ENCODE data around the gene DPYD.

Gene DPYD

DNA sequence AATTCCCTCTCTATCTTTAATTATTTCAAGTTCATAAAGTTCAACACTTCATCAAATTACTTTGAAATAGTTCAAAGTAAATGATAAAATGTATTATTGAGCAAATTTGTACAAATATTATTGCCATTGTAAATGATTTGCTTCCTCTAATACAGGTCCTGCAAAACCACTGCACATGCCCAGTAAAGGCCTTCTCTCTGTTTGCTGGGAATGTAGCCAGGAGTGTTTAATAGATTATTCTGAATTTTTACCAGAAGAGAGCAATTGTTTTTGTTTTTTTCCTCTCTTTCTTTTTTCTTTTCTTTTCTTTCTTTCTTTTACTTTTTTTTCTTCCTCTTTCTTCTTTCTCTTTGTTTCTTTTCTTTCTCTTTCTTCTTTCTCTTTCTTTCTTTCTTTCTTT is 713.0 kb downstream of the DPYD start:
- no peaks in the 10 kb centered on the region for H3K36me3 ChIP-seq (ENCODE audit: insufficient read depth, low read length)
- H3K4me2 ChIP-seq (ENCODE audit: low read depth, low read length, poor library complexity, severe bottlenecking), result no peak overlapping the region
- no peaks in the 10 kb centered on the region for H3K79me2 ChIP-seq (ENCODE audit: insufficient read depth, low read length)
- no peaks in the 10 kb centered on the region for H3K27me3 ChIP-seq (ENCODE audit: insufficient read depth, low read length, poor library complexity, severe bottlenecking)
- no peak overlapping the region for H2AFZ ChIP-seq (ENCODE audit: low read length)
- no peaks in the 10 kb centered on the region for H4K20me1 ChIP-seq (ENCODE audit: insufficient read depth, low read length, poor library complexity, severe bottlenecking)
- no peak for TF ChIP-seq EZH2phosphoT487 (IDR thresholded peaks at IDR 0.05; ENCODE audit: borderline replicate concordance)
- TF ChIP-seq, protein P1, sequence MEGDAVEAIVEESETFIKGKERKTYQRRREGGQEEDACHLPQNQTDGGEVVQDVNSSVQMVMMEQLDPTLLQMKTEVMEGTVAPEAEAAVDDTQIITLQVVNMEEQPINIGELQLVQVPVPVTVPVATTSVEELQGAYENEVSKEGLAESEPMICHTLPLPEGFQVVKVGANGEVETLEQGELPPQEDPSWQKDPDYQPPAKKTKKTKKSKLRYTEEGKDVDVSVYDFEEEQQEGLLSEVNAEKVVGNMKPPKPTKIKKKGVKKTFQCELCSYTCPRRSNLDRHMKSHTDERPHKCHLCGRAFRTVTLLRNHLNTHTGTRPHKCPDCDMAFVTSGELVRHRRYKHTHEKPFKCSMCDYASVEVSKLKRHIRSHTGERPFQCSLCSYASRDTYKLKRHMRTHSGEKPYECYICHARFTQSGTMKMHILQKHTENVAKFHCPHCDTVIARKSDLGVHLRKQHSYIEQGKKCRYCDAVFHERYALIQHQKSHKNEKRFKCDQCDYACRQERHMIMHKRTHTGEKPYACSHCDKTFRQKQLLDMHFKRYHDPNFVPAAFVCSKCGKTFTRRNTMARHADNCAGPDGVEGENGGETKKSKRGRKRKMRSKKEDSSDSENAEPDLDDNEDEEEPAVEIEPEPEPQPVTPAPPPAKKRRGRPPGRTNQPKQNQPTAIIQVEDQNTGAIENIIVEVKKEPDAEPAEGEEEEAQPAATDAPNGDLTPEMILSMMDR (conservative IDR thresholded peaks at IDR 0.05; ENCODE audit: low read length), result no peak
- no peaks in the 10 kb centered on the region for H3K4me1 ChIP-seq (ENCODE audit: insufficient read depth, low read length, poor library complexity, severe bottlenecking)
- no peaks in the 10 kb centered on the region for H3K9me2 ChIP-seq (replicated peaks; ENCODE audit: low read depth, low read length)
- no peaks in the 10 kb centered on the region for H3K9me3 ChIP-seq (ENCODE audit: insufficient read depth, low read depth, low read length)
- no peak overlapping the region for H3K9ac ChIP-seq (ENCODE audit: low read depth, low read length, poor library complexity, severe bottlenecking)
- H3K4me3 ChIP-seq (ENCODE audit: low read length, poor library complexity, severe bottlenecking), result no peak overlapping the region
- H3F3A ChIP-seq (ENCODE audit: low read depth), result no peaks in the 10 kb centered on the region

DNA sequence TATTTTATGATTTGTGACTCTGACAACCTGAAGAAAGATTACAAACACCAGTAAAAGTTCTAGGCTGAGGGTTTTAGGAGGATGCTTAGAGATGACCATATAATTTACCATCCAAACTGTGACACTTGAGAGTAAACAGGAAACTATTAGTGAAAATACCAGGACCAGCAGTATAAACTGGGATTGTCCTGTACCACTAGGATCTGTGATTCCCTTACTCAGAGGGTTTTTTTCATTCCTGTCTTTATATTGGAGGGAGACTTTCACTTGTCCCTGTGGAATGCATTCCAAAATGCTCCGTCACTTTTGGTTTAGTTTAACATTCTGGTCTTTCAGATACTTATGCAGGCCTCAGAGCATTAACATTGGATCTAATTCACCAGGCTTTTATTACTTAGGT is 716.4 kb downstream of the DPYD start:
- no peak for TF ChIP-seq EZH2phosphoT487 (IDR thresholded peaks at IDR 0.05; ENCODE audit: borderline replicate concordance)
- TF ChIP-seq, protein P1 (conservative IDR thresholded peaks at IDR 0.05; ENCODE audit: low read length), result no peak
- H3K79me2 ChIP-seq (ENCODE audit: insufficient read depth, low read length), result no peaks in the 10 kb centered on the region
- no peaks in the 10 kb centered on the region for H3K4me1 ChIP-seq (ENCODE audit: insufficient read depth, low read length, poor library complexity, severe bottlenecking)
- no peaks in the 10 kb centered on the region for H3K9me3 ChIP-seq (ENCODE audit: insufficient read depth, low read depth, low read length)
- no peak overlapping the region for H2AFZ ChIP-seq (ENCODE audit: low read length)
- H3K4me2 ChIP-seq (ENCODE audit: low read depth, low read length, poor library complexity, severe bottlenecking), result no peak overlapping the region
- H3K9me2 ChIP-seq (replicated peaks; ENCODE audit: low read depth, low read length), result no peaks in the 10 kb centered on the region
- no peak overlapping the region for H3K4me3 ChIP-seq (ENCODE audit: low read length, poor library complexity, severe bottlenecking)
- no peaks in the 10 kb centered on the region for H3F3A ChIP-seq (ENCODE audit: low read depth)
- no peaks in the 10 kb centered on the region for H3K36me3 ChIP-seq (ENCODE audit: insufficient read depth, low read length)
- no peak overlapping the region for H3K9ac ChIP-seq (ENCODE audit: low read depth, low read length, poor library complexity, severe bottlenecking)
- no peaks in the 10 kb centered on the region for H3K27me3 ChIP-seq (ENCODE audit: insufficient read depth, low read length, poor library complexity, severe bottlenecking)
- no peaks in the 10 kb centered on the region for H4K20me1 ChIP-seq (ENCODE audit: insufficient read depth, low read length, poor library complexity, severe bottlenecking)

DNA sequence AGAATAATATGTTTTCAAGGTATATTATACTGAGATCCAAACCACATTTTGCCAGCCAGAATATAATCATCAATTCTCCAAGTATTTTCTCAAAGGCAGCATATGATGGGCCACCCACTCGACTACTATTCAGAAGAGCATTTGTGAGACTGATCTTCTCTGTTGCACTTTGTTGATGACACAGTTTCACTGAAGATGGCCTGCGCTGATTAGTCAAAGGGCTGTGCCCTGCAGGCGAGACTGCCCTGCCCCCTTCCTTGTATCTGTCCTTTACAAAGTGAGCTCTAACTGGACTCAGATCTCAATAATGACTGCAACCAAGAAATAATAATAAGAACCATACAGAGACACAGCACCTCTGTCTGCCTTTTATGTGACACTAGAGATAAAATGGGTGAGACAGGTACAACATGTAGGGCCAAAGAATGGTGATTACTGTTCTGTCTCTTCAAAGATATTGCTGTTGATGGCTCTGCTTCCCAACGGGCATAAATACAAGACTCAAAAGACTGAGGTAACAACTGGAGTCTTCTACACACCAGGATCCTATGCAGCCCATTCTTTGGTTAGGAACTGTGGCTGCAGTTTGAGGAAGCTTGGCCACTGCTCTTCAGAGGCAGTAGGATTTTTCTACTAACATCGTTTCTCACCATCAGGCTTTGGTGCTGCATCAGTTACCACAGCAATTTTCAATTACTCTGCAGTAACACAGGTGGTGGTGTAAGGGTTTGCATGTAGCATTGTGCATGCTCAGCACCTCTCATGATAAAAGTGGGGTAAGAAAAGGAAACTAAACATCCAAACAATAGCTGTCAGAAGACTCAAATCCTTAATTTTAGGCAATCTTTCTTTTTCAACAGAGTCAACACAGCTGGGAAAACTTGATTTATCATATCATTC is 718.1 kb downstream of the DPYD start:
- no peak overlapping the region for H3K4me3 ChIP-seq (ENCODE audit: low read length, poor library complexity, severe bottlenecking)
- H3K79me2 ChIP-seq (ENCODE audit: insufficient read depth, low read length), result no peaks in the 10 kb centered on the region
- H3F3A ChIP-seq (ENCODE audit: low read depth), result no peaks in the 10 kb centered on the region
- no peaks in the 10 kb centered on the region for H3K9me3 ChIP-seq (ENCODE audit: insufficient read depth, low read depth, low read length)
- H3K4me2 ChIP-seq (ENCODE audit: low read depth, low read length, poor library complexity, severe bottlenecking), result no peak overlapping the region
- H3K9ac ChIP-seq (ENCODE audit: low read depth, low read length, poor library complexity, severe bottlenecking), result no peak overlapping the region
- no peaks in the 10 kb centered on the region for H3K9me2 ChIP-seq (replicated peaks; ENCODE audit: low read depth, low read length)
- H3K27me3 ChIP-seq (ENCODE audit: insufficient read depth, low read length, poor library complexity, severe bottlenecking), result no peaks in the 10 kb centered on the region
- H2AFZ ChIP-seq (ENCODE audit: low read length), result no peak overlapping the region
- H4K20me1 ChIP-seq (ENCODE audit: insufficient read depth, low read length, poor library complexity, severe bottlenecking), result no peaks in the 10 kb centered on the region
- H3K36me3 ChIP-seq (ENCODE audit: insufficient read depth, low read length), result no peaks in the 10 kb centered on the region
- H3K4me1 ChIP-seq (ENCODE audit: insufficient read depth, low read length, poor library complexity, severe bottlenecking), result no peaks in the 10 kb centered on the region
- TF ChIP-seq, protein P1 (conservative IDR thresholded peaks at IDR 0.05; ENCODE audit: low read length), result no peak
- TF ChIP-seq EZH2phosphoT487 (IDR thresholded peaks at IDR 0.05; ENCODE audit: borderline replicate concordance), result no peak

Measured in Loucy (cell line).